Calu3 (cell line): Measurements from ENCODE around the gene TSG101. TPM values are rescaled to one million over a fixed set of nuclear protein-coding genes. Genes with fewer than 3 reads are reported as not detected.

Experiments
- Bru-seq: library from RNA; stranded (reverse); fragments of 400-500 nt; gene quantifications from one replicate; lab custom pipeline; 2021; lab: Mats Ljungman, UMichigan
- BruChase-seq, 2 experiments: library from RNA; stranded (reverse); fragments of 400-500 nt; gene quantifications; one replicate each; lab custom pipeline; 2021; lab: Mats Ljungman, UMichigan
- BruUV-seq: library from RNA; stranded (reverse); fragments of 400-500 nt; replicated peaks from 2 replicates; lab custom pipeline; 2021; lab: Mats Ljungman, UMichigan
- CTCF ChIA-PET: fragments of 300-600 bp; sonication (Branson Sonifier 250); formaldehyde crosslinking; loops from one replicate; lab custom pipeline; 2022; ENCODE audit warnings: antibody characterized with exemption; lab: Charles Lee
- DNase-seq: peaks from one replicate; pipeline ENCODE4 v3.0.0; 2022
- H3K27ac Mint-ChIP-seq: one replicate; pipeline ENCODE4 v1.8.0; 2022; ENCODE audit warnings: mixed read lengths; ENCODE audit not compliant: unreplicated experiment
- H3K27me3 Mint-ChIP-seq: one replicate; pipeline ENCODE4 v1.8.0; 2022; ENCODE audit warnings: mixed read lengths; ENCODE audit not compliant: unreplicated experiment
- H3K36me3 Mint-ChIP-seq: one replicate; pipeline ENCODE4 v1.8.0; 2022; ENCODE audit warnings: mild to moderate bottlenecking, moderate library complexity, mixed read lengths; ENCODE audit not compliant: insufficient read depth, unreplicated experiment
- H3K4me1 Mint-ChIP-seq: one replicate; pipeline ENCODE4 v1.8.0; 2022; ENCODE audit warnings: mild to moderate bottlenecking, low read depth, mixed read lengths; ENCODE audit not compliant: unreplicated experiment
- H3K4me3 Mint-ChIP-seq: one replicate; pipeline ENCODE4 v1.8.0; 2022; ENCODE audit warnings: mild to moderate bottlenecking, low read depth, moderate library complexity, mixed read lengths; ENCODE audit not compliant: unreplicated experiment
- H3K9me3 Mint-ChIP-seq: one replicate; pipeline ENCODE4 v1.8.0; 2022; ENCODE audit warnings: low read depth, mixed read lengths; ENCODE audit not compliant: unreplicated experiment
- intact Hi-C: fragments of 100-400 bp; cut with micrococcal nuclease; formaldehyde crosslinking; loops from one replicate; pipeline ENCODE4 v1.10.0; 2022; ENCODE audit not compliant: unreplicated experiment
- long read RNA-seq: library from polyadenylated mRNA; stranded (forward); transcript quantifications from one replicate; pipeline ENCODE4 v2.0.0, GENCODE V29; 2022
- total RNA-seq: library from RNA; stranded (reverse); gene quantifications from 2 replicates; pipeline ENCODE4 v1.2.3, GENCODE V29; 2022
- TF ChIP-seq, protein P1 (sequence below): fragments of 200-600 bp; IDR thresholded peaks from one replicate; pipeline ENCODE4 v1.8.0; 2022; ENCODE audit warnings: antibody characterized with exemption; ENCODE audit not compliant: unreplicated experiment

TSG101 gene
- total RNA-seq (57.5 and 61.8 TPM in 2 replicates), Bru-seq, nascent RNA (percentile 80 among the genes with signal in this experiment), BruChase-seq, experiment 1, labeled RNA remaining after a 6-hour chase (percentile 71 among the genes with signal in this experiment), BruChase-seq, experiment 2, labeled RNA remaining after a 2-hour chase (percentile 63 among the genes with signal in this experiment)
- long read RNA-seq, transcript TSG101-201 (10 exons, 1,824 nt) = major isoform, 157 of 178 reads
- long read RNA-seq, partial matches to known transcripts = 5 of 178 reads
- long read RNA-seq, other reads (novel, unspliced or antisense) = 15 of 178 reads

GRCh38 chr11:18526521-18527296 lies at the start of gene TSG101:
Gene TSG101, minus strand, starts transcription at chr11:18526942. Its CDS starts 126 bp downstream, at chr11:18526816.
- TF ChIP-seq, protein P1, sequence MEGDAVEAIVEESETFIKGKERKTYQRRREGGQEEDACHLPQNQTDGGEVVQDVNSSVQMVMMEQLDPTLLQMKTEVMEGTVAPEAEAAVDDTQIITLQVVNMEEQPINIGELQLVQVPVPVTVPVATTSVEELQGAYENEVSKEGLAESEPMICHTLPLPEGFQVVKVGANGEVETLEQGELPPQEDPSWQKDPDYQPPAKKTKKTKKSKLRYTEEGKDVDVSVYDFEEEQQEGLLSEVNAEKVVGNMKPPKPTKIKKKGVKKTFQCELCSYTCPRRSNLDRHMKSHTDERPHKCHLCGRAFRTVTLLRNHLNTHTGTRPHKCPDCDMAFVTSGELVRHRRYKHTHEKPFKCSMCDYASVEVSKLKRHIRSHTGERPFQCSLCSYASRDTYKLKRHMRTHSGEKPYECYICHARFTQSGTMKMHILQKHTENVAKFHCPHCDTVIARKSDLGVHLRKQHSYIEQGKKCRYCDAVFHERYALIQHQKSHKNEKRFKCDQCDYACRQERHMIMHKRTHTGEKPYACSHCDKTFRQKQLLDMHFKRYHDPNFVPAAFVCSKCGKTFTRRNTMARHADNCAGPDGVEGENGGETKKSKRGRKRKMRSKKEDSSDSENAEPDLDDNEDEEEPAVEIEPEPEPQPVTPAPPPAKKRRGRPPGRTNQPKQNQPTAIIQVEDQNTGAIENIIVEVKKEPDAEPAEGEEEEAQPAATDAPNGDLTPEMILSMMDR = no peak
- DNase-seq = peak; percentile 94
- Mint-ChIP-seq H3K36me3 (peaks cover 47% of the 10 kb centered on the region), H3K4me1 (peaks cover 35% of the 10 kb centered on the region), H3K9me3 (no peaks in the 10 kb centered on the region), H3K27ac (peak within 1 kb of the TSS; percentile 97), H3K27me3 (no peaks in the 10 kb centered on the region), H3K4me3 (peak within 1 kb of the TSS; percentile 95)
- no TSS peak for BruUV-seq
- CTCF ChIA-PET = interaction anchor here (0.8 to 1.5 kb wide), 3 partner anchors 14 to 195 kb away, joined by 3 to 7 read pairs (median 5); no protein-coding TSS in a partner anchor
- intact Hi-C loops = loop anchor here (2.0 to 10.0 kb wide), 4 partner anchors 34 to 282 kb away; partner anchors contain the start of genes GTF2H1, HPS5, LDHA and SAA2

GRCh38 chr11:18575361-18575760 lies 48.6 kb upstream of the TSG101 start:
- Mint-ChIP-seq H3K4me3 (no peak overlapping the region), H3K27me3 (no peaks in the 10 kb centered on the region), H3K27ac (no peak overlapping the region), H3K36me3 (peaks cover 19% of the 10 kb centered on the region), H3K9me3 (no peaks in the 10 kb centered on the region), H3K4me1 (peaks cover 7% of the 10 kb centered on the region)
- CTCF ChIA-PET = no interaction called here
- BruUV-seq = no TSS peak
- TF ChIP-seq, protein P1 = no peak
- intact Hi-C loops = no loop called here
- DNase-seq = no peak

DNA sequence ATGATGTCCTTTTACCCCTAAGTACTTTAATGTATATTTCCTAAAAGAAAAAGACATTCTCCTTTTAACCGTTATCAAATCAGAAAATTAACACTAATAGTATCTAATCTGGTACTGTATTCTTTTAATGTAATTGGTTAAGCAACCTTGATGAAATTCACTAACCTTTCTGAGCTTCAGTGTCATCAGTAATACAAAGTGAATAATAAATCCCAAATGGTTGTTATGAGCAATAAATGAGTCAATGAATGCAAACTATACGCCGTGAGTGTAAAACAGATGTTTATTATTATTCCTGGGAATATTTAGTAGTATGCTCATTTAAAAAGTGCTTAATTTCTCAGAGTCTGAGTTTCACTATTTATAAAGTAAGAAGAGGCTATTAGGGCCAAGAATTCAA lies 40.3 kb upstream of the TSG101 start:
- Mint-ChIP-seq H3K27me3 (no peaks in the 10 kb centered on the region), H3K4me1 (no peaks in the 10 kb centered on the region), H3K4me3 (no peak overlapping the region), H3K27ac (no peak overlapping the region), H3K36me3 (peaks cover 7% of the 10 kb centered on the region), H3K9me3 (no peaks in the 10 kb centered on the region)
- no peak for DNase-seq
- intact Hi-C loops = no loop called here
- BruUV-seq = no TSS peak
- CTCF ChIA-PET = no interaction called here
- TF ChIP-seq, protein P1 = no peak

GRCh38 chr11:18566406-18566805 lies 39.7 kb upstream of the TSG101 start:
- intact Hi-C loops = no loop called here
- Mint-ChIP-seq H3K36me3 (peaks cover under 1% of the 10 kb centered on the region), H3K4me1 (no peaks in the 10 kb centered on the region), H3K4me3 (no peak overlapping the region), H3K27me3 (no peaks in the 10 kb centered on the region), H3K9me3 (no peaks in the 10 kb centered on the region), H3K27ac (no peak overlapping the region)
- no TSS peak for BruUV-seq
- DNase-seq = no peak
- TF ChIP-seq, protein P1 = no peak
- CTCF ChIA-PET = interaction anchor here (0.6 to 0.7 kb wide), 3 partner anchors 121 to 459 kb away, joined by 3 to 5 read pairs (median 4); no protein-coding TSS in a partner anchor
